ENCODE results near the gene LEMD2.

The LEMD2 gene

DNA sequence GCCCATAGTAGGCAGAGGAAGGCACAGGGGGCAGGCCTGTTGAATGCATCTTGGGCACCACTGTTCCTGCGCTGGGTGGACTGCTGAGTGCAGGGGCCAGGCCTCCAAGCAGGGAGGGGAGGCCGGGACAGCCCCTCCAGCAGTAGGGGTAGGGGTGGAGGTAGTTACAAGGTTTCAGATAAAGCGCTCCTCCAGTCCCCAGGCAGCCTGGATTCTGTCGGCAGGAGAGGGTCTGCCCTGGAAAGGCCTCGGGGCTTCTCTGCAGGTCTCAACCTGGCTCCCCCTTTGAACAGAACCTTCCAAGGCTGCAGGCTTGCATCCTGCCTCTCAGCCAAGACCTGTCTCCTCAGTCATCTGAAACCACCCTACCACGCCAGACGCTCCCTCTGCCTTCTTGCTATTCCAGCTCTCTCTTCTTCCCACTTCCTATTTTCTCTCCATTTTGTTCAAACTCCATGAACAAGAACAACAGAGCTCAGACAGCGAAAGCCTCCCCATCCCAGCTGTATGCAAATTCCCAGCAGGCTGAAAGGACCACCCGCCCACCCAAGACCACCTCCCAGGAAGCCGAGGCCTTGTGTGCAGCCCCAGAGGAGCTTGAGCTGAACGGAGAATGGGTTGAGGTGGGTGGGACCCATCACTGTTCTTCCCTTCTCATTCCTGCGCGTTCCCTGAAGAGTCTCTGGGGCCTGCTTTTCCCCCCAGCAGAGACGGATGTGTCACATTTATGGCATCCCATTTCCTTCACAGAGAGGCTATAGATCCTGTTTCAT is 13.4 kb upstream of the LEMD2 start:
- Histone ChIP-seq H3K79me2 (ENCODE audit: control insufficient read depth, low read length) (no peaks in the 10 kb centered on the region), H3K27ac (ENCODE audit: low read depth, low read length) (no peak overlapping the region), H3K4me1 (ENCODE audit: control insufficient read depth, low read length) (no peaks in the 10 kb centered on the region), H3K27me3 (ENCODE audit: control insufficient read depth, low read length) (peaks cover 29% of the 10 kb centered on the region), H3K36me3 (ENCODE audit: control insufficient read depth, low read length) (no peaks in the 10 kb centered on the region), H3K9me3 (ENCODE audit: control insufficient read depth, insufficient read depth, low read length) (no peaks in the 10 kb centered on the region), H3K4me3 (ENCODE audit: low read length) (no peak overlapping the region), H4K20me1 (ENCODE audit: control insufficient read depth, insufficient read depth, low read depth, low read length) (no peaks in the 10 kb centered on the region), H3K9me2 (replicated peaks; ENCODE audit: control insufficient read depth, low read length) (no peaks in the 10 kb centered on the region), H3K4me2 (ENCODE audit: low read length) (no peak overlapping the region), H3F3A (ENCODE audit: control insufficient read depth, insufficient read depth) (no peaks in the 10 kb centered on the region)
- TF ChIP-seq EZH2phosphoT487 (IDR thresholded peaks at IDR 0.05; ENCODE audit: borderline replicate concordance, low read length): no peak
- TF ChIP-seq, protein P1, sequence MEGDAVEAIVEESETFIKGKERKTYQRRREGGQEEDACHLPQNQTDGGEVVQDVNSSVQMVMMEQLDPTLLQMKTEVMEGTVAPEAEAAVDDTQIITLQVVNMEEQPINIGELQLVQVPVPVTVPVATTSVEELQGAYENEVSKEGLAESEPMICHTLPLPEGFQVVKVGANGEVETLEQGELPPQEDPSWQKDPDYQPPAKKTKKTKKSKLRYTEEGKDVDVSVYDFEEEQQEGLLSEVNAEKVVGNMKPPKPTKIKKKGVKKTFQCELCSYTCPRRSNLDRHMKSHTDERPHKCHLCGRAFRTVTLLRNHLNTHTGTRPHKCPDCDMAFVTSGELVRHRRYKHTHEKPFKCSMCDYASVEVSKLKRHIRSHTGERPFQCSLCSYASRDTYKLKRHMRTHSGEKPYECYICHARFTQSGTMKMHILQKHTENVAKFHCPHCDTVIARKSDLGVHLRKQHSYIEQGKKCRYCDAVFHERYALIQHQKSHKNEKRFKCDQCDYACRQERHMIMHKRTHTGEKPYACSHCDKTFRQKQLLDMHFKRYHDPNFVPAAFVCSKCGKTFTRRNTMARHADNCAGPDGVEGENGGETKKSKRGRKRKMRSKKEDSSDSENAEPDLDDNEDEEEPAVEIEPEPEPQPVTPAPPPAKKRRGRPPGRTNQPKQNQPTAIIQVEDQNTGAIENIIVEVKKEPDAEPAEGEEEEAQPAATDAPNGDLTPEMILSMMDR (IDR thresholded peaks at IDR 0.05; ENCODE audit: low read depth, low read length, poor library complexity, severe bottlenecking): no peak

DNA sequence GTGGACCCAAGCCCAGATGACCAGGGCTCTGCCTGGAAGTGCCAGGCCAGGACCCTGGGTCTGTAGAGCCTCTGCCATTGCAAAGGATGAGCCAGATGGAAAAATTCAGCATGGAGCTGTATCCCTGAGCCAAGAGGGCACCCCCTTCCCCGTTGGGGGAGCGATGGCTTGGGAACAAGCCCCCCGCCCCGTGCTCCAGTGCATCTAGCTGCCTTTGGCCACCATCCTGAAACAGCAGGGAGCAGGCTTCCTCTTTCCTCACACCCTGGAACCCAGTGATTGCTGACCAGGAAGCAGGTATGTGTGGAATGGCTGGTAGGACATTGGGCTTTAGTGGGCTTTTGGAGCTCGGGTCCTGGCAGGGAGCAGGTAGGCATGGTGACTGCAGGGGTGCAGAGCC is 12.7 kb upstream of the LEMD2 start:
- H3K9me3 ChIP-seq (ENCODE audit: control insufficient read depth, insufficient read depth, low read length): no peaks in the 10 kb centered on the region
- H3K4me3 ChIP-seq (ENCODE audit: low read length): no peak overlapping the region
- H4K20me1 ChIP-seq (ENCODE audit: control insufficient read depth, insufficient read depth, low read depth, low read length): no peaks in the 10 kb centered on the region
- H3K27ac ChIP-seq (ENCODE audit: low read depth, low read length): no peak overlapping the region
- H3K36me3 ChIP-seq (ENCODE audit: control insufficient read depth, low read length): no peaks in the 10 kb centered on the region
- no peak for TF ChIP-seq EZH2phosphoT487 (IDR thresholded peaks at IDR 0.05; ENCODE audit: borderline replicate concordance, low read length)
- TF ChIP-seq, protein P1 (IDR thresholded peaks at IDR 0.05; ENCODE audit: low read depth, low read length, poor library complexity, severe bottlenecking): no peak
- H3K9me2 ChIP-seq (replicated peaks; ENCODE audit: control insufficient read depth, low read length): no peaks in the 10 kb centered on the region
- no peaks in the 10 kb centered on the region for H3K79me2 ChIP-seq (ENCODE audit: control insufficient read depth, low read length)
- no peaks in the 10 kb centered on the region for H3K4me1 ChIP-seq (ENCODE audit: control insufficient read depth, low read length)
- peaks cover 26% of the 10 kb centered on the region for H3K27me3 ChIP-seq (ENCODE audit: control insufficient read depth, low read length)
- H3K4me2 ChIP-seq (ENCODE audit: low read length): no peak overlapping the region
- no peaks in the 10 kb centered on the region for H3F3A ChIP-seq (ENCODE audit: control insufficient read depth, insufficient read depth)

DNA sequence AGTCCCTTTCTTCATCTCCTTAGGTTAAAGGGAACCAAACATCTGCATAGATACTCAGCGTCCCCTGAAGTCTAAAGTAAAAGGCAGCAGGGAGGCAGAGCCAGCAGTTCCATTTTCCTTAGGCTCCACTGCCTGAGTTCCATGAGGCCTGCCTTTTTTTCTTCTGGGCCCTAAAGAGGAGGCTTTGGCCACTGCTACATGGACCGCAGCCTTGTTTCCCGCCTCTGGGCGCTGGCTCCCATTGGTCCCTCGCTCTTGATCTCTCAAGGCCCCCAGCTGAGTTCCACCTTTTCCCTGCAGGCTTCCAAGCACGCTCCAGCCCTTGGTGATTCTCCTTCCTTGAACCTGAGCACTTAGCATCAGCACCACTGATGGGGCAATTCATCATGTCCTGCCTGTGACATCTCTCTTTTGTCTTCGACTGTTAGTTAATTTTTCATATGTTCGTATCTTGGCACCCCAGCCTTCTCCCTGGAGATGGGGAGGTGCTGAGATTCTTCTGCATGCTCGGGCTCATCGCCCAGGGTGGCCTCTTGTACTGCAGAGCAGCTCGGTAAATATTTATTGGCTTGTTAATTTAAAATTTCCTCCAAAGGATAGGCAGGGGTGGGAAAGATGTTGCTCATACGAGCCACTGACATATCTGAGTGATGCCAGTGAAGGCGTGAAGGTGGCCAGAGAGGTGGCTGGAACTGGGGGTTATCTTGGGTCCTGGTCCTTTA is 11.5 kb upstream of the LEMD2 start:
- H3K9me3 ChIP-seq (ENCODE audit: control insufficient read depth, insufficient read depth, low read length): no peaks in the 10 kb centered on the region

More for the DNA sequence above, 11.5 kb upstream of the LEMD2 start:
- H3K36me3 ChIP-seq (ENCODE audit: control insufficient read depth, low read length): no peaks in the 10 kb centered on the region
- H3K4me1 ChIP-seq (ENCODE audit: control insufficient read depth, low read length): no peaks in the 10 kb centered on the region
- H4K20me1 ChIP-seq (ENCODE audit: control insufficient read depth, insufficient read depth, low read depth, low read length): no peaks in the 10 kb centered on the region
- H3K4me2 ChIP-seq (ENCODE audit: low read length): no peak overlapping the region
- no peak for TF ChIP-seq EZH2phosphoT487 (IDR thresholded peaks at IDR 0.05; ENCODE audit: borderline replicate concordance, low read length)
- TF ChIP-seq, protein P1 (IDR thresholded peaks at IDR 0.05; ENCODE audit: low read depth, low read length, poor library complexity, severe bottlenecking): no peak
- no peaks in the 10 kb centered on the region for H3F3A ChIP-seq (ENCODE audit: control insufficient read depth, insufficient read depth)
- H3K4me3 ChIP-seq (ENCODE audit: low read length): no peak overlapping the region
- H3K9me2 ChIP-seq (replicated peaks; ENCODE audit: control insufficient read depth, low read length): no peaks in the 10 kb centered on the region
- no peaks in the 10 kb centered on the region for H3K79me2 ChIP-seq (ENCODE audit: control insufficient read depth, low read length)
- H3K27me3 ChIP-seq (ENCODE audit: control insufficient read depth, low read length): peaks cover 22% of the 10 kb centered on the region; the same call in 1 of the 2 replicates
- no peak overlapping the region for H3K27ac ChIP-seq (ENCODE audit: low read depth, low read length)
